GM19324 (cell line): ENCODE data around the gene SALL1.

ENCODE experiments used
- ATAC-seq: cut with Tn5 transposase; IDR thresholded peaks from one replicate; pipeline ENCODE4 v1.9.1; 2021; ENCODE audit warnings: mild to moderate bottlenecking, moderate library complexity; ENCODE audit not compliant: unreplicated experiment, low FRiP score

The SALL1 gene

GRCh38 chr16:51150888-51151320, at the start of gene SALL1:
SALL1 (minus strand) TSS chr16:51151270; CDS start chr16:51151241, 29 bp downstream.
- ATAC-seq, result no peak

GRCh38 chr16:51200793-51201192, 49.7 kb upstream of the SALL1 start:
- no peak for ATAC-seq

- ATAC-seq, result no peak
Measured at GRCh38 chr16:51197953-51198748, 47.1 kb upstream of the SALL1 start.

- no peak for ATAC-seq
Measured at GRCh38 chr16:51193879-51194278, 42.8 kb upstream of the SALL1 start.

- peak; percentile 44 for ATAC-seq
Measured at GRCh38 chr16:51184702-51185433, 33.8 kb upstream of the SALL1 start.

GRCh38 chr16:51181503-51181811, 30.4 kb upstream of the SALL1 start:
- ATAC-seq, result no peak

- no peak for ATAC-seq
Measured at GRCh38 chr16:51180719-51181502, 29.8 kb upstream of the SALL1 start.

GRCh38 chr16:51175081-51175480, 24.0 kb upstream of the SALL1 start:
- ATAC-seq, result no peak

- no peak for ATAC-seq
Measured at GRCh38 chr16:51172368-51172767, 21.3 kb upstream of the SALL1 start.

GRCh38 chr16:51168755-51169154, 17.7 kb upstream of the SALL1 start:
- peak; percentile 39 for ATAC-seq

GRCh38 chr16:51167170-51167895, 16.3 kb upstream of the SALL1 start:
- no peak for ATAC-seq

GRCh38 chr16:51166541-51166940, 15.5 kb upstream of the SALL1 start:
- no peak for ATAC-seq

GRCh38 chr16:51166091-51166490, 15.0 kb upstream of the SALL1 start:
- no peak for ATAC-seq

- no peak for ATAC-seq
Measured at GRCh38 chr16:51165043-51165442, 14.0 kb upstream of the SALL1 start.

- ATAC-seq, result no peak
Measured at GRCh38 chr16:51164574-51164973, 13.5 kb upstream of the SALL1 start.

GRCh38 chr16:51163894-51164566, 13.0 kb upstream of the SALL1 start:
- no peak for ATAC-seq

- no peak for ATAC-seq
Measured at GRCh38 chr16:51163366-51163765, 12.3 kb upstream of the SALL1 start.

GRCh38 chr16:51161440-51162195, 10.5 kb upstream of the SALL1 start:
- no peak for ATAC-seq

- no peak for ATAC-seq
Measured at GRCh38 chr16:51159865-51160264, 8.8 kb upstream of the SALL1 start.
